Nephron progenitor cell (in vitro differentiated cells): ENCODE data around the gene MYOZ1.

Source experiments
- DNase-seq: peaks from one replicate; pipeline ENCODE4 v3.0.0; 2021
- H3K27ac Mint-ChIP-seq: 2 replicates; pipeline ENCODE4 v1.8.0; 2021; ENCODE audit warnings: mild to moderate bottlenecking, moderate library complexity, mixed read lengths
- H3K27me3 Mint-ChIP-seq: 2 replicates; pipeline ENCODE4 v1.8.0; 2021; ENCODE audit warnings: mild to moderate bottlenecking, low read depth, mixed read lengths; ENCODE audit not compliant: poor library complexity
- H3K36me3 Mint-ChIP-seq: 2 replicates; pipeline ENCODE4 v1.8.0; 2021; ENCODE audit warnings: low read depth, mixed read lengths
- H3K4me1 Mint-ChIP-seq: 2 replicates; pipeline ENCODE4 v1.8.0; 2021; ENCODE audit warnings: mixed read lengths
- H3K4me3 Mint-ChIP-seq: 2 replicates; pipeline ENCODE4 v1.8.0; 2021; ENCODE audit warnings: mild to moderate bottlenecking, moderate library complexity, mixed read lengths
- H3K9me3 Mint-ChIP-seq: 2 replicates; pipeline ENCODE4 v1.8.0; 2021; ENCODE audit warnings: mild to moderate bottlenecking, moderate library complexity, mixed read lengths
- CTCF ChIP-seq: fragments of 200-600 bp; sonication (generic); IDR thresholded peaks from 2 replicates; pipeline ENCODE4 v1.5.0; 2021; ENCODE audit warnings: antibody characterized with exemption

MYOZ1 gene

DNA sequence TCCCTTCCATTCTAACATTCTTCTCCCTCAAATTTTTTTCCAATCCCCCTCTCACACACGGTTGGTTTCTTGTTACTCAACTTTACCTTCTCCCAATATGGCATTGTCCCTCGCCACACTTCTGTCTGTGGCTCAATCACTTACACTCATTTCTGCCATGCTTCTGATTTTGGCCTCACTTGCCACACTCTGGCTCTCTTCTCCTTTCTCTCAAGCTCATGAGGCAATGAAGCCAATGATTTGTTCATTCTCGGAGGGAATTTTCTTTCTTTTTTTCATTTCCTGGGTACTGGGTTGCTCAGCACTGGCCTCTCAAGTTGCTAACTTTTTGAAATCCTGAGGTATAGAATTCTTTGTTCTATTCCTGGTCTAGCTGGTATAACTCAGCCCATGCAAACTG lies 4.0 kb upstream of the MYOZ1 start:
- TF ChIP-seq CTCF = no peak
- H3K4me3 Mint-ChIP-seq = no peak overlapping the region

DNA sequence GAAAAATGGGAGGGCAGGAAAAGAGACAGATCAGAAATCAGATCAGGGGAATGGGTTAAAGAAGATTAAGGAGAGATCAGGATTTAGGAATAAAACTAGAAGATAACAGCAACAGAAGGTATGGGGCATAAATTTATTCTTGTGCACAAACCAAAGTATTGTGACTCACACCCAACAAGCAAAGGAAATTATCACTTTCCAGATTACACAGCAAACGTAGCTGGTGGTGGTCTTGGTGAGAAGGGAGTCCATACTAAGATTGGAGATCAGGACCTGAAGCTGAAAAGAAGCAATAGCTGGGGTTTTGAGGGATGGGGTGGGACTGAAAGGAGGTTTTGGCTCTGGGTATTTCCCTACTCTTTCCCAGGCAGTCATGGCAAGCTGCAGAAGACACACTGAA lies 3.5 kb upstream of the MYOZ1 start:
- no peaks in the 10 kb centered on the region for H3K9me3 Mint-ChIP-seq
- peaks cover 8% of the 10 kb centered on the region for H3K27me3 Mint-ChIP-seq
- no peak overlapping the region for H3K4me3 Mint-ChIP-seq
- no peak for TF ChIP-seq CTCF
- peaks cover 48% of the 10 kb centered on the region for H3K4me1 Mint-ChIP-seq
- H3K27ac Mint-ChIP-seq = no peak overlapping the region
- no peaks in the 10 kb centered on the region for H3K36me3 Mint-ChIP-seq
- no peak for DNase-seq

More for the DNA sequence above, 4.0 kb upstream of the MYOZ1 start:
- Mint-ChIP-seq H3K27ac (no peak overlapping the region), H3K4me1 (peaks cover 48% of the 10 kb centered on the region), H3K27me3 (peaks cover 6% of the 10 kb centered on the region), H3K36me3 (no peaks in the 10 kb centered on the region), H3K9me3 (no peaks in the 10 kb centered on the region)
- DNase-seq = no peak

GRCh38 chr10:73644015-73644743 lies 2.9 kb upstream of the MYOZ1 start:
- TF ChIP-seq CTCF = peak; percentile 83
- Mint-ChIP-seq H3K4me1 (peaks cover 43% of the 10 kb centered on the region), H3K27ac (peak overlapping the region; percentile 14), H3K36me3 (no peaks in the 10 kb centered on the region), H3K4me3 (no peak overlapping the region), H3K27me3 (peaks cover 11% of the 10 kb centered on the region), H3K9me3 (no peaks in the 10 kb centered on the region)
- peak; percentile 59 for DNase-seq

DNA sequence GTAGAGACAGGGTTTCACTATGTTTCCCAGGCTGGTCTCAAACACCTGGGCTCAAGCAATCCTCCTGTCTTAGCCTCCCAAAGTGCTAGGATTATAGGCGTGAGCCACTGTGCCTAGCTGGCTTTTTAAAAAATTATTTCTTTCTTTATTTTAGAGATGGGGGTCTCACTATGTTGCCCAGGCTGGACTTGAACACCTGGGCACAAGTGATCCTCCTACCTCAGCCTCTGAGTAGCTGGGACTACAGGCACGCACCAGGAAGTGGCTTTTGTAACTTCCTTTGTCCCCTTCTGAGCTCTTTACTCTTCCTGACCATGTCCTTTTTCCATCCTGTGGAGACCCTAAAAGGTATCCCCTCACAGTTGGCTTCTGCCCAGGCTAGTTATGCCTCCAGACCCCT lies 2.1 kb upstream of the MYOZ1 start:
- no peaks in the 10 kb centered on the region for H3K36me3 Mint-ChIP-seq
- H3K4me3 Mint-ChIP-seq = no peak overlapping the region
- H3K27ac Mint-ChIP-seq = no peak overlapping the region
- TF ChIP-seq CTCF = no peak
- DNase-seq = no peak
- no peaks in the 10 kb centered on the region for H3K9me3 Mint-ChIP-seq
- H3K4me1 Mint-ChIP-seq = peaks cover 35% of the 10 kb centered on the region
- H3K27me3 Mint-ChIP-seq = peaks cover 11% of the 10 kb centered on the region

DNA sequence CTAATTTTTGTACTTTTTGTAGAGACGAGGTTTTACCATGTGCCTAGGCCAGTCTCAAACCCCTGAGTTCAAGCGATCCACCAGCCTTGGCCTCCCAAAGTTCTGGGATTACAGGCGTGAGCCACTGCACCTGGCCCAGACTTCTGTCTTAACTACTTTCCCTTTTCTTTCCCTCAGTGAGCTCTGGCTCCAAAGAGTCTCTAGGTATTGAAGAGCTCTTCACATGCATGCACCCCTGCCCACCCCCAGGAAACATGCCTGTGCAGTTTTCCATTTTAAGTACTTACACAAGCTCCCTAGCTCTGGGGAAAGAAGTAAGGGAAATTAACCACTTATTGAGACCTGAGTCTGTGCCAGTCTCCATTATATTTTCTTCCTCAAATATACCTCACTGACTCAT lies 2.0 kb downstream of the MYOZ1 start:
- Mint-ChIP-seq H3K9me3 (no peaks in the 10 kb centered on the region), H3K27ac (peak overlapping the region; percentile 6), H3K4me3 (no peak overlapping the region), H3K4me1 (peaks cover 15% of the 10 kb centered on the region), H3K36me3 (no peaks in the 10 kb centered on the region), H3K27me3 (peaks cover 20% of the 10 kb centered on the region)
- no peak for DNase-seq
- no peak for TF ChIP-seq CTCF

DNA sequence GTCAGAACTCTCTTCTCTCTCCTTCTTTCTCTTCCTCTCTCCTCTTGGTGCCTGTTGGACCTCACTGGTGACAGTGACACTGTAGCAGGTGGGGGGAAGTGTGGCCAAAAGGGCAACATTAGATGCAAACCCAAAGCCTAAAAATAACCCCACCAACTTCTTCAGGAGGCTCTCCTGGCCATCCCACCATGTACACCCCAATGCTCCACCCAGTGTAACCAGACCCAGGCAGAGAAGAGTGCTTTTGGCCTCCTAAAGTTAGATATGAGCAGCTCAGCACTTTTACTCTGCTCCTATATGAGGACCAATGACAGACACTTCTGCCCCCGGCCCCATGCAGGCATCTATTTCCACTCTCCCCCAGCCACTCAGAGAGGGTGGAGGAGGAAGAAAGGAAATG lies 5.5 kb downstream of the MYOZ1 start:
- TF ChIP-seq CTCF = no peak
- no peak overlapping the region for H3K4me3 Mint-ChIP-seq
- no peaks in the 10 kb centered on the region for H3K36me3 Mint-ChIP-seq
- DNase-seq = no peak
- H3K9me3 Mint-ChIP-seq = no peaks in the 10 kb centered on the region
- H3K27ac Mint-ChIP-seq = no peak overlapping the region
- H3K4me1 Mint-ChIP-seq = no peaks in the 10 kb centered on the region
- peaks cover 20% of the 10 kb centered on the region for H3K27me3 Mint-ChIP-seq
